Activated T-cell treated with anti-CD3 and anti-CD28 coated beads, Interleukin-2, amount 50 U/mL, for 24 hours (primary cell): ENCODE data around the gene CASQ2.

Source experiments
- DNase-seq: peaks from one replicate; pipeline ENCODE4 v3.0.0-alpha.2; 2020
- H3K27ac Mint-ChIP-seq: 2 replicates; pipeline ENCODE4 v1.8.0; 2020; ENCODE audit warnings: mild to moderate bottlenecking, mixed read lengths
- H3K27me3 Mint-ChIP-seq: 2 replicates; pipeline ENCODE4 v1.8.0; 2020; ENCODE audit warnings: mixed read lengths
- H3K36me3 Mint-ChIP-seq: 2 replicates; pipeline ENCODE4 v1.8.0; 2020; ENCODE audit warnings: low read depth, mixed read lengths
- H3K4me1 Mint-ChIP-seq: 2 replicates; pipeline ENCODE4 v1.8.0; 2020; ENCODE audit warnings: low read depth, mixed read lengths
- H3K4me3 Mint-ChIP-seq: 2 replicates; pipeline ENCODE4 v1.8.0; 2020; ENCODE audit warnings: mild to moderate bottlenecking, moderate library complexity, mixed read lengths
- H3K9me3 Mint-ChIP-seq: 2 replicates; pipeline ENCODE4 v1.8.0; 2020; ENCODE audit warnings: mixed read lengths

CASQ2 gene

GRCh38 chr1:115705963-115706362 lies 62.6 kb downstream of the CASQ2 start:
- Mint-ChIP-seq H3K36me3 (no peaks in the 10 kb centered on the region), H3K9me3 (no peaks in the 10 kb centered on the region), H3K27me3 (peaks cover 27% of the 10 kb centered on the region), H3K4me1 (no peaks in the 10 kb centered on the region), H3K27ac (no peak overlapping the region), H3K4me3 (no peak overlapping the region)
- DNase-seq, result no peak

DNA sequence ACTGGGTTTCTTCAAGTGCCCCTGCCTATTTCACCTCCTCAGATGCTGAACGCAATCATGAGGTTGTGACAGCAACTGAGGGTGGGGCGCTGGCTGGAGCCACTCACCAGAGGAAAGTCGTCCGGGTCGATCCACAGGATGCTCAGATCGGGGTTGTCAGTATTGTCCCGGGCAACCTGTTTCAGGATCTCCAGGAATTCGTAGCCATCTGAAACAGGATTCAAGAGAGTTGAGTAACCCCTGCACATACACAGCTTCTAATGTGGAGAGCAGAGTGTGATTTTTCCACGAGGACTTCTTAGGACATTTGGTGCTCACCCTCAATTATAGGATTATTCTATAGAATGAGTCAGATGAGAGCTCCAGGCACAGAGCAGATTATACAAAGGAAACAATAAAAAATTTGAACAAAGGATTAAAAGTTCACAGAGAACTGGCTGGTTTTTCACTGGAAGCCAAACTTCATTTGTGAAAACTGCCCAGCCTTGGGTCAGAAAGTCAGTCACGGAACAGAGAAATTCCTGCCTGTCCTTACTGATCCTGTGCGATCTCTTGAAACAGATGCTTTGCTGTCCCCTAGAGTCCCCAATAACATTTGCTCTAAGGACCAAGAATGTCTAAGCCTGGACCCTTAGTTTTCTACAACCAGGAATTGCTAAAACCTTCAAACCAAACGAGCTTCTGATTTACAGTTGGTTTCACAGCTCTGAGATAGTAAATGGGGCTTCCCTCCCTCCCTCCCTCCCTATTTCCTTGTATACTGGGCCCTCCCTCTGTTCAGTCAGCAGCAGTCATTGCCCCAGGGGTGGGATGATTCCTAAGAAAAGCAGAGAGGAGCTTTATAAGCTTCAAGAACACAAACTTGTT lies 63.2 kb downstream of the CASQ2 start:
- Mint-ChIP-seq H3K4me3 (no peak overlapping the region), H3K36me3 (no peaks in the 10 kb centered on the region), H3K9me3 (no peaks in the 10 kb centered on the region), H3K27me3 (peaks cover 25% of the 10 kb centered on the region), H3K4me1 (no peaks in the 10 kb centered on the region), H3K27ac (no peak overlapping the region)
- no peak for DNase-seq

DNA sequence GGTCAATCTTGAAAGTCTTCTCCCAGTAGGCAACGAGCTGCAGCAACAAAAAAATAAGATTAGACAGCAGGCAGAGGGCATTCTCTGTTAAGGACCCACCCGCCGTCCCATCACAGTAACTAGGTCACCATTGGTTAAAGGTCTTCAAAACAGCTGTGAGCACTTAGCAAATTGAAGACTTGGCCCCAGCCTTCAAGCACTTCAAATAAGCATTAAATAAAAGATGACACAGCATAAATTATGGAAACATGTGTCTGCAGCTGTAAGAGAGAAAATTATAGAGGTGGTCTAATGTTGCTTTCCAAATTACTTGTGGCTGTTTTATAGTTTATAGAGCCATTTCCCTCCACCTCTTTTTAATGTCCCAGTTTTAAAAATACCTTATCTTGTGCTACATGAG lies 65.6 kb downstream of the CASQ2 start:
- Mint-ChIP-seq H3K4me1 (no peaks in the 10 kb centered on the region), H3K27me3 (peaks cover 14% of the 10 kb centered on the region), H3K9me3 (no peaks in the 10 kb centered on the region), H3K36me3 (no peaks in the 10 kb centered on the region), H3K4me3 (no peak overlapping the region), H3K27ac (no peak overlapping the region)
- DNase-seq, result no peak

DNA sequence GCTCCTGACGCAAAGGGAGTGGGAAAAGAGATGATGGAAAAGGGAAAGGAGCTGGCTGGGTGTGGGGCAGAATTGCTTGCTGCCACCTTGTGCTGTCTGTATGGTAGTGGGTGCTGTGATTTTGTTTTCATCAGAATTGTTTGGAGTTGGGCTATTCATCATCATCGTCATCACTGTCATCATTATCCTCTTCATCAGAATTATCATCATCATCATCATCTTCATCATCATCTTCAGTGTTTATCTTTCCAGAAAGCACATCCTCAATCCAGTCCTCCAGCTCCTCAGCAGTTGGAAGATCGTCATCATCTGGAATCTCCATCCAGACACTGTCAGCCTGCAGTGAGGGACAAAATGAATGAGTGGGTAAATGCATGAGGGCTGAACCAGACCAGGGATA lies 67.4 kb downstream of the CASQ2 start:
- Mint-ChIP-seq H3K36me3 (no peaks in the 10 kb centered on the region), H3K27me3 (peaks cover 8% of the 10 kb centered on the region), H3K27ac (no peak overlapping the region), H3K4me1 (no peaks in the 10 kb centered on the region), H3K9me3 (no peaks in the 10 kb centered on the region), H3K4me3 (no peak overlapping the region)
- DNase-seq, result no peak

DNA sequence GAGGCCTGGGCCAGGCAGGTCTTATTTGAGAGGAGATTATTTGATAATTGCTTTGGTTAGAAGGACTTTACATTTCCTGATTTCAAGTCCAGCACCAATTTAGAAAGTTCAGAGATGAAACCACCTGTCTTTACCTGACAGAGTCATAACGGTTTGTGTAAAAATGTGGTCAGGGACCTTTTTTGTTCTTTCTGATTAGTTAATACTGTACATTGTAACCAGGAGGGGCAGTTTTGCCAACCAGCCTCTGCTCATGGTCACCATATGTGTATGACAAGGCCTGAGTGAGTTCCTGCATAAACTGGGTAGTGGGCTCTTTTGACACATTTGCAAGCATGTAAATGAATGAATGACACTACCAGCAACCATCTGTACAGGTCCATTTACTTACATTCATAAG lies 70.9 kb downstream of the CASQ2 start:
- H3K4me3 Mint-ChIP-seq, result no peak overlapping the region
- H3K27ac Mint-ChIP-seq, result no peak overlapping the region
- H3K4me1 Mint-ChIP-seq, result no peaks in the 10 kb centered on the region
- H3K36me3 Mint-ChIP-seq, result no peaks in the 10 kb centered on the region
- peaks cover 8% of the 10 kb centered on the region for H3K27me3 Mint-ChIP-seq
- no peaks in the 10 kb centered on the region for H3K9me3 Mint-ChIP-seq
- no peak for DNase-seq

DNA sequence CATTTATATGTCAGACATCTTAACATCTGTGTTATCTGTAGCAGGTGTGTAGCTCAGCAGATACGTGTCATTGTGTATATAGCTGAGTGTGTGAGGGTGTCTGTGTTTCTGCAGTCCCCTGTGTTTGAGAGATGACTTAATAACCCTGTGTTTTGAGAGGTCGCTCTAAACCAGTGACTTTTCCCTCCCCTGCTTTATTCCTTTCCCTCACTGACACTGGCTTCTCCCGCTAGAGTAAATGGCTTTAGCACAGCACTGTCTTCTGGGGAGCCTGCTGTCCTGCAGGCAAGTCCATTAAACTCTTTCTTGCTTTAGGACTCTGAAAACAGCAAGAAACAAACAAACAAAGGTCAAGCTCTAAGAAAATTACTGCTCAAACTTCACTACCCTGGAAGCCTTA lies 73.7 kb downstream of the CASQ2 start:
- Mint-ChIP-seq H3K9me3 (no peaks in the 10 kb centered on the region), H3K4me1 (no peaks in the 10 kb centered on the region), H3K27ac (no peak overlapping the region), H3K4me3 (no peak overlapping the region), H3K27me3 (peaks cover 3% of the 10 kb centered on the region), H3K36me3 (peaks cover 3% of the 10 kb centered on the region)
- DNase-seq, result no peak

DNA sequence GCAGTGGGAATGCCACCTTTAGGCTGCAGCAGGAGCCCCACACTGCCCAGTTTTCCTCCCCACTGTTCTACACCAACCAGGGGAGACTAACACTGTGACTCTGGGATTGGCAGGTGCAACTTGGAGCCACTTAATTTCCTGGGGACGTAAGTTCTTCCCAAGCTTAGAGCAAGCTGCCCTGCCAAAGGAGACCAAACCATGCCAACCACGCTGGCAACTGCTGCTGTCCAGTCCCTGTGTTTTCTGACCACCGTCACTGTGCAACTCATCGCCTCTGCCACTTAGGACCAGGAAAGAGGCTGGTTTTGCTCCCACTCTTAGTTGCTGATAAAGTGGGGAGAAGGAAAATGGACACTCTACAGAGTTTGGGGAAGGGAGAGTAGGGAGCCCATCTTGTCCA lies 76.3 kb downstream of the CASQ2 start:
- H3K36me3 Mint-ChIP-seq, result peaks cover 3% of the 10 kb centered on the region
- H3K27me3 Mint-ChIP-seq, result no peaks in the 10 kb centered on the region
- no peaks in the 10 kb centered on the region for H3K9me3 Mint-ChIP-seq
- no peak overlapping the region for H3K27ac Mint-ChIP-seq
- H3K4me3 Mint-ChIP-seq, result no peak overlapping the region
- no peak for DNase-seq
- H3K4me1 Mint-ChIP-seq, result no peaks in the 10 kb centered on the region

DNA sequence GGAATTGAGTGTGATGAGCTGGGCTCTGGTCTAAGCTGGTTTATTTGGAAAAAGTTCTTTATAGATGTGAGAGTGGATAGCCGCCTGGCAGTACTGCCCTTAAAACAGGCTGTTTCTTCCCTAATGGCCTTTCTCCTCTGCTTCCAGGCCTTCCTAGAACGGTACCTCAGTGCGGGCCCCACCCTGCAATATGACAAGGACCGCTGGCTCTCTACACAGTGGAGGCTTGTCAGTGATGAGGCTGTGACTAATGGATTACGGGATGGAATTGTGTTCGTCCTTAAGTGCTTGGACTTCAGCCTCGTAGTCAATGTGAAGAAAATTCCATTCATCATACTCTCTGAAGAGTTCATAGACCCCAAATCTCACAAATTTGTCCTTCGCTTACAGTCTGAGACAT lies 77.5 kb downstream of the CASQ2 start:
- Mint-ChIP-seq H3K36me3 (peaks cover 3% of the 10 kb centered on the region), H3K4me3 (no peak overlapping the region), H3K27me3 (no peaks in the 10 kb centered on the region), H3K9me3 (no peaks in the 10 kb centered on the region), H3K27ac (no peak overlapping the region), H3K4me1 (no peaks in the 10 kb centered on the region)
- no peak for DNase-seq

- no peaks in the 10 kb centered on the region for H3K9me3 Mint-ChIP-seq
- no peak overlapping the region for H3K4me3 Mint-ChIP-seq
- no peaks in the 10 kb centered on the region for H3K27me3 Mint-ChIP-seq
- no peaks in the 10 kb centered on the region for H3K4me1 Mint-ChIP-seq
- DNase-seq, result no peak
- H3K36me3 Mint-ChIP-seq, result peaks cover 8% of the 10 kb centered on the region
- H3K27ac Mint-ChIP-seq, result no peak overlapping the region
Measured at GRCh38 chr1:115687744-115688143, 80.8 kb downstream of the CASQ2 start.

DNA sequence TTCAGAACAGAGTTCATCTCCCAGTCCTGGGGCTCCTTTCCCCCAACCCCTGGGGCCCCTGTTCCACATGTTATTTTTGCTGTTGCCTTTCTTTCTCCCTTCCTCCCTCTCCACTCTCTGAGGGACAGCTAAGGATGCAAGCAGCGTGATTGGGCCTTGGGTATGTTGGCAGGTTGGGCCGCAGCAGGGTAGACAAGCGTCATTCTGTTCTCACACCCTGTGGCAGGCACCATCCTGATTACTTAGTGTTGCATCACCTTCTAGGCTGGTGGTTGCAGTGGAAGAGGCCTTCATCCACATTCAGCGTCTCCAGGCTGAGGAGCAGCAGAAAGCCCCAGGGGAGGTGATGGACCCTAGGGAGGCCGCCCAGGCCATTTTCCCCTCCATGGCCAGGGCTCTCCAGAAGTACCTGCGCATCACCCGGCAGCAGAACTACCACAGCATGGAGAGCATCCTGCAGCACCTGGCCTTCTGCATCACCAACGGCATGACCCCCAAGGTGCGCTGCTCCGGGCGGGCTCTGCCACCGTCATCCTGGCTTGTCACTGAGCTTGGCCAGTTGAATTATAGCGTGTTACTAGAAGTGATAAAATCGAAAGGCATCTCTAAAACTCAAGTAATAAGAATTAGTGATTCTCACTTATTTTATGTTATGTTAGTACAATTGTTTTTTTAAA lies 83.3 kb downstream of the CASQ2 start:
- no peaks in the 10 kb centered on the region for H3K4me1 Mint-ChIP-seq
- no peaks in the 10 kb centered on the region for H3K27me3 Mint-ChIP-seq
- DNase-seq, result no peak
- no peaks in the 10 kb centered on the region for H3K9me3 Mint-ChIP-seq
- H3K36me3 Mint-ChIP-seq, result peaks cover 5% of the 10 kb centered on the region
- no peak overlapping the region for H3K27ac Mint-ChIP-seq
- no peak overlapping the region for H3K4me3 Mint-ChIP-seq

DNA sequence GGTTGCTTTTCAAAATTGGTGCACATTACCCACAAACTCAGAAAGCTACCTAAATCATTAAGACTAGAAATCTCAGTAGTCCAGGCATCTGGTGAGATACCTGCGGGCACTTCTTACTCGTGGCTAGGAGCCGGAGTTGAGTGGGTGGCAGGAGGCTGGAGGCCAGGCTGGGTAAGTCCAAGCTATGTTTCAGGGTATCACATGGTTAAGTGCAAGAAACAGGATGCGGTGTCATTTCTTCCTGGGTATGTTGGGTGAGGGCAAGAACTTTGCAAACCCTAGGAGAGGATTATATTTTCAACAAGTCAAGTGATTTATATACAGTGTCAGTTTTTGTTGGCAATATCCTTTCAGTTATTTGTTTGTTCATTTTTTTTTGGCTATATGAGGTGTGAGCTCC lies 85.7 kb downstream of the CASQ2 start:
- H3K9me3 Mint-ChIP-seq, result no peaks in the 10 kb centered on the region
- DNase-seq, result no peak
- no peak overlapping the region for H3K4me3 Mint-ChIP-seq
- H3K27me3 Mint-ChIP-seq, result no peaks in the 10 kb centered on the region
- H3K36me3 Mint-ChIP-seq, result peaks cover 5% of the 10 kb centered on the region
- no peak overlapping the region for H3K27ac Mint-ChIP-seq
- no peaks in the 10 kb centered on the region for H3K4me1 Mint-ChIP-seq

DNA sequence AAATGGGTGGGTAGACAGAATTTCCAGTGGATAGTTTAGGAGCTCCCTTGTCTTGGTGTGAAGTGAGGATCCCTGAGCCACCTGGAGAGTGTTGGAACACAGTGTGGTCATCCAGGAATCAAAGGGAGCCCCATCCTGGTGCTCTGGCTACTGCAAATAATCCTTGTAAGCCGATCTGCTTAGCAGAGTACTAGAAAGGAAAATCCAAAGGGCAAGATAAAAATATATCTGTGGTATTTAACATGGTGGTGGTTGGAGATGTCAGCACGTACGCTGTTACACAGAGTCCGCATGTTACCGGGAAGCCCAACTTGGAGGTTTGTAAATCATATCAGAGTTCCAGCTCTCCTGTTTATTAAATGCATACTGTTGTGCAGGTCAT lies 87.8 kb downstream of the CASQ2 start:
- Mint-ChIP-seq H3K36me3 (peaks cover 4% of the 10 kb centered on the region), H3K4me1 (peaks cover 1% of the 10 kb centered on the region), H3K27me3 (no peaks in the 10 kb centered on the region), H3K9me3 (no peaks in the 10 kb centered on the region), H3K4me3 (no peak overlapping the region), H3K27ac (no peak overlapping the region)
- DNase-seq, result no peak

DNA sequence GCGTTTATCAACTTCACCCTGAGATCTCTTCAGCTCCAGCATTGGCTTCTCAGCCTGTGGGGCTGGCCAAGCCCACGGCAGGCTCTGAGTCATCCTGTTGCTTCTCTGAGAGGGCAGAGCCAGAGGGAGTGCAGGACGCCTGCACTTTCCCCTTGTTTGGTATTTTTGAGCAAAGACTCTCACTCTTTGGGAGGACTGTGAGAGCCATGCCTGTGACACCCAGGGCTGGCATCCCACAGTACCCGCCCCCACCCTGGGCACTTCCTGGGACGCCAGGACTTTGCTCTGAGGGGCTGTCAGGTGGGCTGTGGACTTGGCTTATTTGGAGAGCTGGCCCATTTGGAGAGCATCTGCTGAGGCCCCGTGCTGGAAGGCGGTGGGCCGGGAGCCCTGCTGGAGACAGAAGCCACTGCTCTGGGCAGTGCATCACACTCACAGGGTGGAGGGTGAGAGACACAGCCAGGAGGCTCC lies 89.3 kb downstream of the CASQ2 start:
- DNase-seq, result no peak
- Mint-ChIP-seq H3K36me3 (no peaks in the 10 kb centered on the region), H3K27me3 (no peaks in the 10 kb centered on the region), H3K4me1 (peaks cover 1% of the 10 kb centered on the region), H3K27ac (no peak overlapping the region), H3K9me3 (no peaks in the 10 kb centered on the region), H3K4me3 (no peak overlapping the region)

DNA sequence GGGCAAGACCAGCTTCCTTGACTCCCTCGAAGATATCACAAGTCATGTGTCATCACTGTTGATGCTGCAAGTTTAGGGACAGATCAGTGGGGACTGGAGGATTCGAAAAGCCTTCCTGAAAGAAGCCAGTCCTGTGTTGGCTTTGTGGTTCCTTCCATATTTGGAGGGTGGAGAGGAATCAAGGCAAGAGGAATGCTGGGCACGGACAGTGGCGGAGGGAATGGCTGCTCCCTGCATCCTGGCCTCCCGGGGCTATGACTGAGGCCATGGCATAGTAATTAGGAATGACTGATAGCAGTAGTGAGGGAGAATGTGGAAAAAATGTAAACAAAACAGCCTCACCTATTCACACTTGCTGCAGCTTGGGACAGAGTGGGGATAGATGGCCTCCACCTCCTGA lies 90.4 kb downstream of the CASQ2 start:
- Mint-ChIP-seq H3K36me3 (no peaks in the 10 kb centered on the region), H3K27me3 (no peaks in the 10 kb centered on the region), H3K27ac (no peak overlapping the region), H3K4me1 (peaks cover 1% of the 10 kb centered on the region), H3K9me3 (no peaks in the 10 kb centered on the region), H3K4me3 (no peak overlapping the region)
- no peak for DNase-seq

- Mint-ChIP-seq H3K9me3 (no peaks in the 10 kb centered on the region), H3K4me3 (no peak overlapping the region), H3K36me3 (no peaks in the 10 kb centered on the region), H3K4me1 (peaks cover 1% of the 10 kb centered on the region), H3K27me3 (no peaks in the 10 kb centered on the region), H3K27ac (no peak overlapping the region)
- no peak for DNase-seq
Measured at GRCh38 chr1:115677565-115677964, 90.9 kb downstream of the CASQ2 start.
